PC-3 (cell line): Measurements from ENCODE around the gene PLXNA4. TPM values are rescaled to one million over a fixed set of nuclear protein-coding genes. Genes with fewer than 3 reads are reported as not detected.

Experiments
- ATAC-seq: fragments of 200-7000 bp; cut with Tn5 transposase; 2 replicates; pipeline ENCODE4 v1.9.1; 2020; ENCODE audit warnings: mild to moderate bottlenecking, moderate library complexity
- BruUV-seq: library from RNA; stranded (reverse); fragments of 400-500 nt; replicated peaks from 2 replicates; lab custom pipeline; 2021; lab: Mats Ljungman, UMichigan
- CTCF ChIA-PET: fragments of 300-600 bp; sonication (Branson Sonifier 250); formaldehyde crosslinking; loops from one replicate; lab custom pipeline; 2022; ENCODE audit warnings: antibody characterized with exemption; lab: Charles Lee
- POLR2A ChIA-PET: fragments of 300-600 bp; sonication (Branson Sonifier 250); formaldehyde crosslinking; loops from one replicate; lab custom pipeline; 2022; ENCODE audit warnings: antibody characterized with exemption; ENCODE audit not compliant: unreplicated experiment; lab: Charles Lee
- DNase-seq: peaks from one replicate; pipeline ENCODE4 v3.0.0-alpha.2; 2015
- H2AFZ ChIP-seq: fragments of 300-600 bp; sonication (generic); 2 replicates; pipeline ENCODE4 v1.6.0; 2016; ENCODE audit warnings: antibody characterized with exemption, low read length
- H3F3A ChIP-seq: fragments of 300-600 bp; sonication (generic); one replicate; pipeline ENCODE4 v1.6.0; 2017; ENCODE audit warnings: antibody characterized with exemption, low read length, control low read depth, mild to moderate bottlenecking; ENCODE audit not compliant: unreplicated experiment
- H3K27ac ChIP-seq: fragments of 300-600 bp; sonication (generic); 2 replicates; pipeline ENCODE4 v1.5.1; 2016; ENCODE audit warnings: mild to moderate bottlenecking, low read length
- H3K27me3 ChIP-seq: fragments of 300-600 bp; sonication (generic); 2 replicates; pipeline ENCODE4 v1.6.1; 2016; ENCODE audit warnings: low read length, mixed read lengths
- H3K36me3 ChIP-seq: fragments of 300-600 bp; sonication (generic); 2 replicates; pipeline ENCODE4 v1.6.1; 2016; ENCODE audit warnings: low read depth, mixed run types, low read length, mixed read lengths
- H3K4me1 ChIP-seq: fragments of 300-600 bp; sonication (generic); 2 replicates; pipeline ENCODE4 v1.5.1; 2016; ENCODE audit warnings: low read length; ENCODE audit not compliant: insufficient read depth
- H3K4me2 ChIP-seq: fragments of 300-600 bp; sonication (generic); 2 replicates; pipeline ENCODE4 v1.6.0; 2016; ENCODE audit warnings: low read length
- H3K4me3 ChIP-seq: fragments of 300-600 bp; sonication (generic); 2 replicates; pipeline ENCODE4 v1.5.1; 2016; ENCODE audit warnings: mild to moderate bottlenecking, low read length, mixed read lengths
- H3K79me2 ChIP-seq: fragments of 300-600 bp; sonication (generic); 2 replicates; pipeline ENCODE4 v1.6.1; 2017; ENCODE audit warnings: low read length, mixed read lengths
- H3K9ac ChIP-seq: fragments of 300-600 bp; sonication (generic); 2 replicates; pipeline ENCODE4 v1.6.0; 2016; ENCODE audit warnings: mild to moderate bottlenecking, low read length
- H3K9me2 ChIP-seq: fragments of 300-600 bp; sonication (generic); replicated peaks from 2 replicates; pipeline ENCODE4 v1.6.1; 2016; ENCODE audit warnings: mixed run types, low read length, mixed read lengths
- H3K9me3 ChIP-seq: fragments of 300-600 bp; sonication (generic); 2 replicates; pipeline ENCODE4 v1.6.1; 2016; ENCODE audit warnings: low read length, mixed read lengths
- H4K20me1 ChIP-seq: fragments of 300-600 bp; sonication (generic); 2 replicates; pipeline ENCODE4 v1.6.1; 2016; ENCODE audit warnings: low read length, mixed read lengths
- EZH2 ChIP-seq: fragments of 300-600 bp; sonication (generic); IDR thresholded peaks from one replicate; pipeline ENCODE4 v1.6.1; 2017; ENCODE audit warnings: antibody characterized with exemption, mild to moderate bottlenecking, low read length; ENCODE audit not compliant: unreplicated experiment
- EZH2phosphoT487 ChIP-seq: fragments of 300-600 bp; sonication (generic); IDR thresholded peaks from 2 replicates; pipeline ENCODE4 v1.6.1; 2018; ENCODE audit warnings: mild to moderate bottlenecking, antibody characterized with exemption, low read length, borderline replicate concordance
- intact Hi-C: fragments of 100-400 bp; cut with micrococcal nuclease; formaldehyde crosslinking; loops from 2 replicates; pipeline ENCODE4 v1.9.0; 2023
- total RNA-seq: library from RNA; depleted of rRNA; stranded (reverse); fragments of >200 nt; gene quantifications from 2 replicates; pipeline ENCODE4 v1.2.3, GENCODE V29; 2014
- TF ChIP-seq, protein P1 (sequence below): fragments of 300-600 bp; sonication (generic); conservative IDR thresholded peaks from 2 replicates; pipeline ENCODE4 v1.5.1; 2017; ENCODE audit warnings: antibody characterized with exemption, low read depth, mild to moderate bottlenecking, low read length

PLXNA4 gene
- total RNA-seq, 1 experiment from 2014 or later: 1.2 TPM

DNA sequence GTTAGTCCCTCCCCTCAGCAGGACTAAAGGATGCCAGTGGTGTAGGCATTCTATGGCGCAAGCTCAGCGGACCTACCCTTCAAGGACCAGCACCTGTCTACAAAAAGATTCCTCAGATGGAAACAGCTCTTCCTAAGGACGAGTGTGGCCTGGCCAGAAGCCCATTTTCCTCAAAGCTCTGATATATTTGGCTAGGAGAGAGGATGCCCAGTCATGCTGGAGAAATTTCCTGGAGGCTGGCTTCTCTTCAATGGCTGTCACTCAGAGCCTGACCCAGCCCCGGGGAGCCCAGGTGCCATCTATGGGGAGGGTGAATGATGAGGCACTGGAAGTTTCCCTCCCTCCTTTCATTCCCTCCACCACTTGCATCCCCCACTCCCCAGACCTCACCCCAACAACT, 111.5 kb downstream of the PLXNA4 start:
- no TSS peak for BruUV-seq
- Histone ChIP-seq H3K4me1 (peaks cover 23% of the 10 kb centered on the region), H3K79me2 (no peaks in the 10 kb centered on the region), H3K27me3 (no peaks in the 10 kb centered on the region), H3K4me2 (peak overlapping the region; percentile 44; the same call in 1 of the 2 replicates), H3K36me3 (no peaks in the 10 kb centered on the region), H2AFZ (no peak overlapping the region), H3K27ac (no peak overlapping the region), H4K20me1 (no peaks in the 10 kb centered on the region), H3K9ac (no peak overlapping the region), H3K9me3 (no peaks in the 10 kb centered on the region), H3K4me3 (no peak overlapping the region), H3K9me2 (no peaks in the 10 kb centered on the region), H3F3A (no peaks in the 10 kb centered on the region)
- ATAC-seq: peak; percentile 90
- intact Hi-C loops: no loop called here
- peak; percentile 88 for DNase-seq
- CTCF ChIA-PET: interaction anchor here (1.0 kb wide), 1 partner anchor 146 kb away, joined by 3 read pairs; no protein-coding TSS in a partner anchor
- POLR2A ChIA-PET: interaction anchor here (0.6 kb wide), 1 partner anchor 115 kb away, joined by 3 read pairs; no protein-coding TSS in a partner anchor
- TF ChIP-seq, protein P1, sequence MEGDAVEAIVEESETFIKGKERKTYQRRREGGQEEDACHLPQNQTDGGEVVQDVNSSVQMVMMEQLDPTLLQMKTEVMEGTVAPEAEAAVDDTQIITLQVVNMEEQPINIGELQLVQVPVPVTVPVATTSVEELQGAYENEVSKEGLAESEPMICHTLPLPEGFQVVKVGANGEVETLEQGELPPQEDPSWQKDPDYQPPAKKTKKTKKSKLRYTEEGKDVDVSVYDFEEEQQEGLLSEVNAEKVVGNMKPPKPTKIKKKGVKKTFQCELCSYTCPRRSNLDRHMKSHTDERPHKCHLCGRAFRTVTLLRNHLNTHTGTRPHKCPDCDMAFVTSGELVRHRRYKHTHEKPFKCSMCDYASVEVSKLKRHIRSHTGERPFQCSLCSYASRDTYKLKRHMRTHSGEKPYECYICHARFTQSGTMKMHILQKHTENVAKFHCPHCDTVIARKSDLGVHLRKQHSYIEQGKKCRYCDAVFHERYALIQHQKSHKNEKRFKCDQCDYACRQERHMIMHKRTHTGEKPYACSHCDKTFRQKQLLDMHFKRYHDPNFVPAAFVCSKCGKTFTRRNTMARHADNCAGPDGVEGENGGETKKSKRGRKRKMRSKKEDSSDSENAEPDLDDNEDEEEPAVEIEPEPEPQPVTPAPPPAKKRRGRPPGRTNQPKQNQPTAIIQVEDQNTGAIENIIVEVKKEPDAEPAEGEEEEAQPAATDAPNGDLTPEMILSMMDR: no peak
- TF ChIP-seq EZH2 (no peak), EZH2phosphoT487 (no peak)

DNA sequence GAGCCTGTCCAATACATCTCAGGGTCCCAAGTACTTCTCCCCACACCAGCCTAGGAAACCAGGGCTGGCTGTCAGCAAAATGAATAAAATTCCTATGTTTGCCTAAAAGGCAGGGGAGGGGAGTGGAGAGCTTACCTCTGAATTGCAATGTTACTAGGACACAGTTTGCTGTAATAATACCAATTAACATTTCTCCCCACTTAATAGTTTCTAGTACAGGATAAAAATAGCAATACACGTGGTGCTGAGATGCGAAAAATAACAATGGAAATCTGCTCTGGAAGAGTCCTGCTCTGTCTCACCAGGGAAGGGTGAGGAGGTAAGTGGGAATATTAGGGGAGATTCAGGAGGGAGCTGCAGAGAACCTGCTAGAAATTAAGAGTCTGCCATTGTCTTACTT, 112.3 kb downstream of the PLXNA4 start:
- no peaks in the 10 kb centered on the region for H3K79me2 ChIP-seq
- intact Hi-C loops: no loop called here
- H3K27me3 ChIP-seq: no peaks in the 10 kb centered on the region
- ATAC-seq (no peak), DNase-seq (no peak)
- peaks cover 15% of the 10 kb centered on the region for H3K4me1 ChIP-seq
- H3K9ac ChIP-seq: no peak overlapping the region
- no peaks in the 10 kb centered on the region for H3K9me2 ChIP-seq
- no peaks in the 10 kb centered on the region for H4K20me1 ChIP-seq
- TF ChIP-seq EZH2 (no peak), EZH2phosphoT487 (no peak)
- TF ChIP-seq, protein P1: no peak
- no peak overlapping the region for H3K27ac ChIP-seq
- no peaks in the 10 kb centered on the region for H3K36me3 ChIP-seq
- no peaks in the 10 kb centered on the region for H3K9me3 ChIP-seq
- H2AFZ ChIP-seq: no peak overlapping the region
- CTCF ChIA-PET: no interaction called here
- POLR2A ChIA-PET: no interaction called here
- H3F3A ChIP-seq: no peaks in the 10 kb centered on the region
- BruUV-seq: no TSS peak
- no peak overlapping the region for H3K4me2 ChIP-seq
- H3K4me3 ChIP-seq: no peak overlapping the region

DNA sequence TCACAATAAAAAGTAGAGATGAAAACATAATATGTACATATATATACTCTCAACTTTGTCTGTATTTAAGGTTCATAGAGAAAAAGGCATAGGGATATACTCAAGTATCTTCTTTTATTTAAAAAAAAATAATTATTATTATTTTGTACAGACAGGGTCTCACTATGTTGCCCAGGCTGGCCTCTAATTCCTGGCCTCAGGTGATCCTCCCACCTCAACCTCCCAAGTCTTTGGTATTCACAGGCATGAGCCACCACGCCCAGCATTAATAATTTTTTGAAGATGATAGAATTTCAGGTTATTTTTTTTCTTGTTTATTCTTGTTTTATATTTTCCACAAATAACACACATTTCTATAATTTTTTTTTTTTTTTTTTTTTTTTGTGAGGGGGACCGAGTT, 113.8 kb downstream of the PLXNA4 start:
- no peak overlapping the region for H3K4me2 ChIP-seq
- ChIA-PET CTCF (no interaction called here), POLR2A (no interaction called here)
- no peaks in the 10 kb centered on the region for H3F3A ChIP-seq
- intact Hi-C loops: no loop called here
- no peak overlapping the region for H3K9ac ChIP-seq
- no peaks in the 10 kb centered on the region for H3K79me2 ChIP-seq
- no peaks in the 10 kb centered on the region for H4K20me1 ChIP-seq
- TF ChIP-seq EZH2 (no peak), EZH2phosphoT487 (no peak)
- TF ChIP-seq, protein P1: no peak
- H3K4me3 ChIP-seq: no peak overlapping the region
- no peak overlapping the region for H2AFZ ChIP-seq
- no peaks in the 10 kb centered on the region for H3K36me3 ChIP-seq
- BruUV-seq: no TSS peak
- H3K9me2 ChIP-seq: no peaks in the 10 kb centered on the region
- H3K27ac ChIP-seq: no peak overlapping the region
- ATAC-seq (no peak), DNase-seq (no peak)
- no peaks in the 10 kb centered on the region for H3K27me3 ChIP-seq
- no peaks in the 10 kb centered on the region for H3K9me3 ChIP-seq
- peaks cover 15% of the 10 kb centered on the region for H3K4me1 ChIP-seq
